ENCODE measurements around the gene PRAMEF14.
"Not testable (repeated sequence)": the region's sequence is repeated elsewhere in the genome, so short reads cannot be mapped to it uniquely, and the experiment has no call there.

- not testable (repeated sequence) for TF ChIP-seq POLR2AphosphoS5 (IDR thresholded peaks at IDR 0.05; ENCODE audit: low read depth, low read length); TAF1 (IDR thresholded peaks at IDR 0.05; ENCODE audit: borderline replicate concordance, low read depth, low read length); POLR2A (IDR thresholded peaks at IDR 0.05; ENCODE audit: low read depth, low read length)
Measured at GRCh38 chr1:13380380-13380779, 33.4 kb upstream of the PRAMEF14 start.
